Measurements from ENCODE around the gene GDPD1.

GRCh38 chr17:59287891-59288290 is 67.6 kb downstream of the GDPD1 start:
- TF ChIP-seq POLR2A (IDR thresholded peaks at IDR 0.05; ENCODE audit: low read depth, low read length) (no peak), TAF1 (IDR thresholded peaks at IDR 0.05; ENCODE audit: borderline replicate concordance, low read depth, low read length) (no peak)

Measured in GM12892 (cell line).